Progenitor cell of endocrine pancreas (in vitro differentiated cells): ENCODE results near the gene GNAZ. TPM values are rescaled to one million over a fixed set of nuclear protein-coding genes. Genes with fewer than 3 reads are reported as not detected.
"Not testable (repeated sequence)": the region's sequence is repeated elsewhere in the genome, so short reads cannot be mapped to it uniquely, and the experiment has no call there.

ENCODE experiments used
- DNase-seq: peaks from one replicate; pipeline ENCODE4 v3.0.0; 2021; ENCODE audit warnings: low spot score; ENCODE audit not compliant: unreplicated experiment
- H3K27ac Mint-ChIP-seq: 2 replicates; pipeline ENCODE4 v1.8.0; 2021; ENCODE audit warnings: mild to moderate bottlenecking, moderate library complexity, mixed read lengths
- H3K27me3 Mint-ChIP-seq: 2 replicates; pipeline ENCODE4 v1.8.0; 2021; ENCODE audit warnings: mixed read lengths
- H3K36me3 Mint-ChIP-seq: 2 replicates; pipeline ENCODE4 v1.8.0; 2022; ENCODE audit warnings: mixed read lengths; ENCODE audit not compliant: insufficient read depth
- H3K4me1 Mint-ChIP-seq: 2 replicates; pipeline ENCODE4 v1.8.0; 2021; ENCODE audit warnings: low read depth, mixed read lengths
- H3K4me3 Mint-ChIP-seq: 2 replicates; pipeline ENCODE4 v1.8.0; 2021; ENCODE audit warnings: low read depth, mild to moderate bottlenecking, moderate library complexity, mixed read lengths
- H3K9me3 Mint-ChIP-seq: 2 replicates; pipeline ENCODE4 v1.8.0; 2021; ENCODE audit warnings: low read depth, mixed read lengths
- long read RNA-seq: library from polyadenylated mRNA; unstranded; transcript quantifications from one replicate; pipeline ENCODE4 v2.0.0, GENCODE V29; 2020
- total RNA-seq: library from RNA; stranded (reverse); gene quantifications from 2 replicates; pipeline ENCODE4 v1.2.1, GENCODE V29; 2021
- TF ChIP-seq, protein P1 (sequence below): fragments of 200-600 bp; sonication (generic); IDR thresholded peaks from one replicate; pipeline ENCODE4 v1.5.0; 2021; ENCODE audit warnings: antibody characterized with exemption, mild to moderate bottlenecking; ENCODE audit not compliant: unreplicated experiment

The GNAZ gene
- 16.3 and 19.2 TPM in 2 replicates for total RNA-seq
- long read RNA-seq, partial matches to known transcripts: 4 of 8 reads
- long read RNA-seq, other reads (novel, unspliced or antisense): 4 of 8 reads

DNA sequence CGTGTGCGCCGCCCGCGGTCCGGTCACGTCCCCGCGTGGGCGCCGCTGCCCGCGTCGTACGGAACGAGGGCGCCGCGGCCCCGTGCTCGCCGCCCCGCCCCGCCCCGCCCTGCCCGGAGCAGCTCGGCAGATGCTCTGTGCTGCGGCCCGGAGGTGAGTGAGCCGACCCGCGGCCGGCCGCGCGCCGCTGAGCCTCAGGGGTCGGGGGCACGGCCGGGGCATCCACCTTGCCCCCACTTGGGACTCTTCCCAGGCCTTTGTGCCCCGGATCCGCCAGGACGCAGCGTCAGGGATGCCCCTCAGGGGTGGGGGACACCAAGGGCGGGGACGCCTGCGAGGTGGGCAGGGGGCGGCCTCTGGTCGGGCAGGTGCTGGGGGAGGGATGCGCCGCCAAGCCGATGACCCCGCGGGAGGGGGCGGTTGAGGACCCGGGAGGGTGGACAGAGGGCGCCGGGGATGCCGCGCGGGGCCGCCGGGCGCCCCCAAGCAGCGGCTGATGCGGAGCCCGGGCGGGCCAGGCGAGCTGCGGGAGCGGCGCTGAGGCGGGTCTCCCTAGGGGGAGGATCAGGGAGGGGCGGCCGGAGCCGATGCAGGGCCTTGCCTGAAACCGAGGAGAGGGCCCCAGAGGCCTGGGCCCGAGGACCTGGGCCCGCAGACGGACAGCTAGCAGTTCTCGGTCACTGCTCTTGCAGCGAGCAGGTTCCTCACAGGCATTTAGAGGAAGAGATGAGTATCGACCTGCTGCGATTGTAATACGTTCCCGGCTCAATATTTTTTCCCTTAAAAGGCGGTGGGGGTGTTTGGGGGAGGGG is at the start of gene GNAZ:
Gene GNAZ, plus strand, starts transcription at position 102 of the 812 bp plus-strand sequence. CDS start 25,177 bp downstream, outside the sequence.
- TF ChIP-seq, protein P1, sequence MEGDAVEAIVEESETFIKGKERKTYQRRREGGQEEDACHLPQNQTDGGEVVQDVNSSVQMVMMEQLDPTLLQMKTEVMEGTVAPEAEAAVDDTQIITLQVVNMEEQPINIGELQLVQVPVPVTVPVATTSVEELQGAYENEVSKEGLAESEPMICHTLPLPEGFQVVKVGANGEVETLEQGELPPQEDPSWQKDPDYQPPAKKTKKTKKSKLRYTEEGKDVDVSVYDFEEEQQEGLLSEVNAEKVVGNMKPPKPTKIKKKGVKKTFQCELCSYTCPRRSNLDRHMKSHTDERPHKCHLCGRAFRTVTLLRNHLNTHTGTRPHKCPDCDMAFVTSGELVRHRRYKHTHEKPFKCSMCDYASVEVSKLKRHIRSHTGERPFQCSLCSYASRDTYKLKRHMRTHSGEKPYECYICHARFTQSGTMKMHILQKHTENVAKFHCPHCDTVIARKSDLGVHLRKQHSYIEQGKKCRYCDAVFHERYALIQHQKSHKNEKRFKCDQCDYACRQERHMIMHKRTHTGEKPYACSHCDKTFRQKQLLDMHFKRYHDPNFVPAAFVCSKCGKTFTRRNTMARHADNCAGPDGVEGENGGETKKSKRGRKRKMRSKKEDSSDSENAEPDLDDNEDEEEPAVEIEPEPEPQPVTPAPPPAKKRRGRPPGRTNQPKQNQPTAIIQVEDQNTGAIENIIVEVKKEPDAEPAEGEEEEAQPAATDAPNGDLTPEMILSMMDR: no peak
- Mint-ChIP-seq H3K36me3 (no peaks in the 10 kb centered on the region), H3K9me3 (no peaks in the 10 kb centered on the region), H3K4me1 (peaks cover 19% of the 10 kb centered on the region), H3K4me3 (peak within 1 kb of the TSS; percentile 84), H3K27me3 (peaks cover 43% of the 10 kb centered on the region), H3K27ac (peak within 1 kb of the TSS; percentile 95)
- no peak for DNase-seq

DNA sequence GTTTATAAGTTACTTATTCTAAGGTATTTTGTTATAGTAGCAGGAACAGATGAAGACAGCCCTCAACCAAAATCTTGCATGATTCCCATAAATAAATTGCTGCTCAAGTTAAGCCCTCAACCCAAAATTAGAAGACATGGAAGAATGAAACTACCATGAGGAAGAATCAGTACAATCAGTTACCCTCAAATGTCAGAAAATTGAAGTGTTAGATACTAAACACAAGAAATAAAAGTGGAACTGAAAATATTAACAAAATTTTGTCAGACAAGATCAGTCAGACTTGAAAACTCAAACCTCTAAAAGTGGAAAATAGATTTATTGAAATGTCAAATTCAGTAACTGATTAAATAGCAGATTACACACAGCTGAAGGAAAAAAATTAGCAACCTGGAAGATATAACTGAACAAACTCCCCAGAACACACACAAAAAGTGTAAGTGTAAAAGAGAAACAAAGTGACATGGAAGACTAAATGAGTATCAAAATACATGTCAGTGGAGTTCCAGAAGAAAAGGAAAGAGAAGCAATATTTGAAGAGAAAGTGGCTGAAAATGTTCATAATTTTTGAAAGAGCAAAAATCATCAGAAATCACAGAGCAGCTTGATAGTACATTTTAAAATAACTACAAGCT is 49.5 kb upstream of the GNAZ start:
- DNase-seq: no peak
- Mint-ChIP-seq H3K27me3 (peaks cover 3% of the 10 kb centered on the region), H3K36me3 (no peaks in the 10 kb centered on the region), H3K4me3 (no peak overlapping the region), H3K27ac (no peak overlapping the region), H3K4me1 (no peaks in the 10 kb centered on the region), H3K9me3 (peaks cover 6% of the 10 kb centered on the region)
- TF ChIP-seq, protein P1: no peak

DNA sequence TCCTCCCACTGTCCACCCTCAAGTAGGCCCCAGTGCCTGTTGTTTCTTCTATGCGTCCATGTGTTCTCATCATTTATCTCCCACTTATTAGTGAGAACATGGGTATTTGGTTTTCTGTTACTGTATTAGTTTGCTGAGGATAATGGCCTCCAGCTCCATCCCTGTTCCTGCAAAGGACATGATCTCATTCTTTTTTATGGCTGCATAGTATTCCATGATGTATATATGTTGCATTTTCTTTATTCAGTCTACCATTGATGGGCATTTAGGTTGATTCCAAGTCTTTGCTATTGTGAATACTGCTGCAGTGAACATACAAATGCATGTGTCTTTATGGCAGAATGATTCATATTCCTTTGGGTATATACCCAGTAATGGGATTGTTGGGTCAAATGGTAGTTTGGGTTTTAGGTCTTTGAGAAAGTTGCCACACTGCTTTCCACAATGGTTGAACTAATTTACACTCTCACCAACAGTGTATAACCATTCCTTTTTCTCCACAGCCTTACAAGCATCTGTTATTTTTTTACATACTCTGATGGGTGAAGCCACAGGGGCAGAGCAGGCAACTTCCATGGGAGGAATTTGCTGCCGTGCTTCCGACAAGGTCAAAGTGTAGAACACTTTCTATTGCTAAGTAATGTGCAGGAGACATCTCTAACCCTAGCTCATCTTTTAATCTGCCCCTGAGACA is 48.5 kb upstream of the GNAZ start:
- not testable (repeated sequence) for H3K9me3 Mint-ChIP-seq, DNase-seq, H3K4me3 Mint-ChIP-seq, H3K36me3 Mint-ChIP-seq, H3K4me1 Mint-ChIP-seq, H3K27me3 Mint-ChIP-seq, H3K27ac Mint-ChIP-seq

DNA sequence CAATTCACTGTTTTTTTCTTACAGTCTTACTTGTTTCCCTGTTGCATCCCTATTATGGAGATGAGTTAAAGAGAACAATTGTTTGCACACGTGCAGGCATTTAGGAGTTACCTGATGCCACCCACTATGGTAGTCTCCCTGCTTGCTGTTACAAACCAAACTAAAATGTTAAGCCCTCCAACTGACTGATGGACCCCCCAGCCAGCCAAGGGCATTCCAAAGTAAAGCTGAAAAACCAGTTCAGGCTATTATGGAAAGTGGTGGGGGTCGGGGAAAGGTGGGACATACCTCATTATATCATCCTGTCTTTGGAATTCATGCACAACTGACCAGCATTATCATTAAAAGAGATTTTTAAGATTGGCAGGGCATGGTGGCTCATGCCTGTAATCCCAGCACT is 47.0 kb upstream of the GNAZ start:
- TF ChIP-seq, protein P1: no peak
- no peak for DNase-seq
- H3K27me3 Mint-ChIP-seq: no peaks in the 10 kb centered on the region

DNA sequence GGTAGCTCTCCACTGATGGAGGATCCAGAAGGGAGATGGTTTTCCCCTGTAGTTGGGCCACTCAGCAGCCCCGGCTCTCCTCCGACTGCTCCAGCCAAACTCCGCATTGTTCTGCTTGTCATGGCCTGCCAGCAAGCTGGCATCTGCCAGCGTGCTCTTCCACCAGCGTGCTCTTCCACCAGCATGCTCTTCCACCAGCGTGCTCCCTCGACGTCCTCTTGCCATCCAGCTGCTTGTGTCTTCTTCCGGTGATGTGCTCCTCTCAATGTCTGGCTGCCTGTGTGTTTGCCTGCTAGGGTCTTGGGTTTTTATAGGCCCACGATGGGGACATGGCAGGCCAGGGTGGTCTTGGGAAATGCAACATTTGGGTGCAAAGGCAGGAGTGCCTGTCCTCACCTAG is 43.5 kb upstream of the GNAZ start:
- Mint-ChIP-seq H3K4me3 (no peak overlapping the region), H3K27me3 (peaks cover 6% of the 10 kb centered on the region), H3K4me1 (peaks cover 3% of the 10 kb centered on the region), H3K27ac (no peak overlapping the region), H3K9me3 (no peaks in the 10 kb centered on the region), H3K36me3 (no peaks in the 10 kb centered on the region)
- TF ChIP-seq, protein P1: no peak
- DNase-seq: no peak

More for the DNA sequence above, 47.0 kb upstream of the GNAZ start:
- no peak overlapping the region for H3K4me3 Mint-ChIP-seq
- H3K36me3 Mint-ChIP-seq: no peaks in the 10 kb centered on the region
- no peaks in the 10 kb centered on the region for H3K4me1 Mint-ChIP-seq
- H3K9me3 Mint-ChIP-seq: peaks cover 6% of the 10 kb centered on the region
- no peak overlapping the region for H3K27ac Mint-ChIP-seq

DNA sequence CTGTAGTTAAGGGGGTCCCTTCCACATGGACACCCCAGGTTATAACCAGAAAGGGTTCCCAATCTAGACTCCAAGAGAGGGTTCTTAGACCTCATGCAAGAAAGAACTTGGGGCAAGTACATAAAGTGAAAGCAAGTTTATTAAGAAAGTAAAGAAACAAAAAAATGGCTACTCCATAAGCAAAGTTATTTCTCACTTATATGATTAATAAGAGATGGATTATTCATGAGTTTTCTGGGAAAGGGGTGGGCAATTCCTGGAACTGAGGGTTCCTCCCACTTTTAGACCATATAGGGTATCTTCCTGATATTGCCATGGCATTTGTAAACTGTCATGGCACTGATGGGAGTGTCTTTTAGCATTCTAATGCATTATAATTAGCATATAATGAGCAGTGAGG is 42.5 kb upstream of the GNAZ start:
- H3K4me3 Mint-ChIP-seq, DNase-seq, H3K9me3 Mint-ChIP-seq, H3K36me3 Mint-ChIP-seq, H3K4me1 Mint-ChIP-seq, H3K27ac Mint-ChIP-seq, H3K27me3 Mint-ChIP-seq: not testable (repeated sequence)
